ENCODE data around the gene RIPOR3.

The RIPOR3 gene

GRCh38 chr20:50561379-50562078, 129.8 kb downstream of the RIPOR3 start:
- H3K9me3 ChIP-seq (ENCODE audit: insufficient read depth, low read length), result no peaks in the 10 kb centered on the region
- no peak overlapping the region for H3K4me2 ChIP-seq (ENCODE audit: low read depth, low read length, poor library complexity, severe bottlenecking)
- H3K36me3 ChIP-seq (ENCODE audit: low read length), result no peaks in the 10 kb centered on the region
- no peak overlapping the region for H3K9ac ChIP-seq (ENCODE audit: low read length)
- H3K27ac ChIP-seq (ENCODE audit: low read depth, low read length), result no peak overlapping the region
- peaks cover 5% of the 10 kb centered on the region; the same call in 1 of the 2 replicates for H3K79me2 ChIP-seq (ENCODE audit: insufficient read depth, low read length)
- H2AFZ ChIP-seq (ENCODE audit: low read depth, low read length, severe bottlenecking), result no peak overlapping the region
- TF ChIP-seq CTCF (IDR thresholded peaks at IDR 0.05; ENCODE audit: insufficient read depth, low read length, poor library complexity, severe bottlenecking), result no peak
- no peak for TF ChIP-seq EZH2phosphoT487 (conservative IDR thresholded peaks at IDR 0.05; ENCODE audit: low read length)
- no peaks in the 10 kb centered on the region for H3F3A ChIP-seq (ENCODE audit: insufficient read depth)
- no peaks in the 10 kb centered on the region for H3K9me2 ChIP-seq (replicated peaks; ENCODE audit: insufficient read depth, low read length)
- no peak overlapping the region for H3K4me3 ChIP-seq (ENCODE audit: insufficient read depth, low read length, poor library complexity, severe bottlenecking)
- H4K20me1 ChIP-seq (ENCODE audit: low read depth, low read length), result no peaks in the 10 kb centered on the region
- no peaks in the 10 kb centered on the region for H3K27me3 ChIP-seq (ENCODE audit: low read length)

- H3K79me2 ChIP-seq (ENCODE audit: insufficient read depth, low read length), result peaks cover 5% of the 10 kb centered on the region; the same call in 1 of the 2 replicates
- H3F3A ChIP-seq (ENCODE audit: insufficient read depth), result no peaks in the 10 kb centered on the region
- TF ChIP-seq EZH2phosphoT487 (conservative IDR thresholded peaks at IDR 0.05; ENCODE audit: low read length) (no peak), CTCF (IDR thresholded peaks at IDR 0.05; ENCODE audit: insufficient read depth, low read length, poor library complexity, severe bottlenecking) (no peak)
- no peaks in the 10 kb centered on the region for H4K20me1 ChIP-seq (ENCODE audit: low read depth, low read length)
- no peak overlapping the region for H3K4me3 ChIP-seq (ENCODE audit: insufficient read depth, low read length, poor library complexity, severe bottlenecking)
- no peaks in the 10 kb centered on the region for H3K36me3 ChIP-seq (ENCODE audit: low read length)
- no peak overlapping the region for H3K9ac ChIP-seq (ENCODE audit: low read length)
- no peaks in the 10 kb centered on the region for H3K9me3 ChIP-seq (ENCODE audit: insufficient read depth, low read length)
- no peaks in the 10 kb centered on the region for H3K9me2 ChIP-seq (replicated peaks; ENCODE audit: insufficient read depth, low read length)
- no peak overlapping the region for H3K27ac ChIP-seq (ENCODE audit: low read depth, low read length)
- H3K27me3 ChIP-seq (ENCODE audit: low read length), result no peaks in the 10 kb centered on the region
- no peak overlapping the region for H2AFZ ChIP-seq (ENCODE audit: low read depth, low read length, severe bottlenecking)
- no peak overlapping the region for H3K4me2 ChIP-seq (ENCODE audit: low read depth, low read length, poor library complexity, severe bottlenecking)
These were observed 130.5 kb downstream of the RIPOR3 start for GRCh38 chr20:50560867-50561266.

GRCh38 chr20:50559856-50560638, 131.3 kb downstream of the RIPOR3 start:
- Histone ChIP-seq H3K4me2 (ENCODE audit: low read depth, low read length, poor library complexity, severe bottlenecking) (no peak overlapping the region), H3K36me3 (ENCODE audit: low read length) (no peaks in the 10 kb centered on the region)

More at GRCh38 chr20:50559856-50560638, 131.3 kb downstream of the RIPOR3 start:
- Histone ChIP-seq H3F3A (ENCODE audit: insufficient read depth) (no peaks in the 10 kb centered on the region), H3K79me2 (ENCODE audit: insufficient read depth, low read length) (peaks cover 5% of the 10 kb centered on the region; the same call in 1 of the 2 replicates), H2AFZ (ENCODE audit: low read depth, low read length, severe bottlenecking) (no peak overlapping the region), H3K9me2 (replicated peaks; ENCODE audit: insufficient read depth, low read length) (no peaks in the 10 kb centered on the region), H3K4me3 (ENCODE audit: insufficient read depth, low read length, poor library complexity, severe bottlenecking) (no peak overlapping the region), H3K9ac (ENCODE audit: low read length) (no peak overlapping the region), H3K27me3 (ENCODE audit: low read length) (no peaks in the 10 kb centered on the region), H4K20me1 (ENCODE audit: low read depth, low read length) (no peaks in the 10 kb centered on the region), H3K9me3 (ENCODE audit: insufficient read depth, low read length) (no peaks in the 10 kb centered on the region), H3K27ac (ENCODE audit: low read depth, low read length) (no peak overlapping the region)
- TF ChIP-seq EZH2phosphoT487 (conservative IDR thresholded peaks at IDR 0.05; ENCODE audit: low read length) (no peak), CTCF (IDR thresholded peaks at IDR 0.05; ENCODE audit: insufficient read depth, low read length, poor library complexity, severe bottlenecking) (no peak)
